K562 (cell line): Measurements from ENCODE around the gene ARHGEF33. TPM values are rescaled to one million over a fixed set of nuclear protein-coding genes. Genes with fewer than 3 reads are reported as not detected.

Experiments used
- ATAC-seq: fragments of 200-7000 bp; cut with Tn5 transposase; 3 replicates; pipeline ENCODE4 v1.9.1; 2020; ENCODE audit warnings: moderate library complexity
- BruUV-seq: library from RNA; stranded (reverse); fragments of 400-500 nt; replicated peaks from 2 replicates; lab custom pipeline; 2021; lab: Mats Ljungman, UMichigan
- CTCF ChIA-PET: fragments of 300-600 bp; formaldehyde crosslinking; extraction: SDS; loops from one replicate; lab custom pipeline; 2021; ENCODE audit warnings: low intra/inter-chr PET ratio; lab: Yijun Ruan, JAX
- POLR2A ChIA-PET: fragments of 300-600, 350-650 bp; sonication (Branson Sonifier 250); formaldehyde crosslinking; extraction: SDS; loops from one replicate; lab custom pipeline; 2021; ENCODE audit warnings: antibody characterized with exemption, inconsistent platforms; lab: Yijun Ruan, JAX
- DNase-seq, 4 experiments: peaks; one replicate each; pipeline versions ENCODE4 v3.0.0 to v3.0.0-alpha.2; 2011 to 2018; ENCODE audit warnings: low spot score in 3 of 4, mixed read lengths in 3 of 4; ENCODE audit errors: extremely low read depth in 1 of 4
- FAIRE-seq: peaks from 2 replicates; lab custom pipeline; 2011; peaks lifted over from hg19 to GRCh38; lab: Jason Lieb, UNC
- H2AFZ ChIP-seq: 2 replicates; pipeline ENCODE4 v1.6.0; 2011; ENCODE audit warnings: low read depth, low read length, control low read depth, inconsistent platforms
- H3K27ac ChIP-seq: fragments of 200-600 bp; 3 replicates; pipeline ENCODE4 v1.8.0; 2011; ENCODE audit warnings: low read depth, mild to moderate bottlenecking, control low read depth, inconsistent platforms, low read length, moderate library complexity, mixed read lengths; ENCODE audit errors: extremely low read depth
- H3K27me3 ChIP-seq, 2 experiments: fragments of 300-600 bp in 1 of 2; 2 replicates in 1 of 2; 3 replicates in 1 of 2; pipeline versions ENCODE4 v1.6.0 to v1.8.0; 2011; ENCODE audit warnings: inconsistent platforms in 2 of 2, low read length in 2 of 2, mild to moderate bottlenecking in 1 of 2, mixed read lengths in 1 of 2, moderate library complexity in 1 of 2; ENCODE audit not compliant: control insufficient read depth in 2 of 2, insufficient read depth in 2 of 2
- H3K36me3 ChIP-seq: fragments of 300-600 bp; 3 replicates; pipeline ENCODE4 v1.8.0; 2011; ENCODE audit warnings: mild to moderate bottlenecking, low read length, inconsistent platforms; ENCODE audit not compliant: control insufficient read depth, insufficient read depth
- H3K4me1 ChIP-seq, 2 experiments: fragments of 200-600 bp in 1 of 2; replicated peaks in 1 of 2; 2 replicates in 1 of 2; 3 replicates in 1 of 2; pipeline versions ENCODE4 v1.5.1 to v1.8.0; 2011; ENCODE audit warnings: inconsistent platforms in 2 of 2, low read length in 2 of 2, mild to moderate bottlenecking in 1 of 2, mixed read lengths in 1 of 2, moderate library complexity in 1 of 2; ENCODE audit not compliant: control insufficient read depth in 2 of 2, insufficient read depth in 2 of 2
- H3K4me2 ChIP-seq: 2 replicates; pipeline ENCODE4 v1.6.1; 2011; ENCODE audit warnings: low read length, control low read depth, inconsistent platforms, mixed read lengths; ENCODE audit not compliant: insufficient read depth
- H3K4me3 ChIP-seq: fragments of 200-600 bp; sonication (generic), shearing (Covaris generic); 2 replicates; pipeline ENCODE4 v1.5.1; 2016; ENCODE audit warnings: control low read depth, inconsistent platforms
- H3K79me2 ChIP-seq: fragments of 200-600 bp; 3 replicates; pipeline ENCODE4 v1.8.0; 2011; ENCODE audit warnings: low read length, inconsistent platforms; ENCODE audit not compliant: control insufficient read depth, insufficient read depth
- H3K9ac ChIP-seq, 2 experiments: 2 replicates each; pipeline versions ENCODE4 v1.6.0 to v1.6.1; 2011; ENCODE audit warnings: low read depth in 2 of 2, low read length in 2 of 2, control low read depth in 1 of 2, inconsistent platforms in 1 of 2, mild to moderate bottlenecking in 1 of 2, mixed read lengths in 1 of 2; ENCODE audit not compliant: insufficient read depth in 1 of 2
- H3K9me1 ChIP-seq: one replicate; pipeline ENCODE4 v1.6.0; 2011; ENCODE audit warnings: inconsistent platforms, mild to moderate bottlenecking, low read length, moderate library complexity; ENCODE audit not compliant: control insufficient read depth, insufficient read depth
- H3K9me3 ChIP-seq: replicated peaks from 2 replicates; pipeline ENCODE4 v1.5.1; 2011; ENCODE audit warnings: low read depth, low read length, inconsistent platforms; ENCODE audit not compliant: control insufficient read depth, insufficient read depth
- H4K20me1 ChIP-seq: replicated peaks from 2 replicates; pipeline ENCODE4 v1.6.1; 2011; ENCODE audit warnings: low read length, inconsistent platforms, mixed read lengths; ENCODE audit not compliant: control insufficient read depth, insufficient read depth
- ATF7 ChIP-seq: fragments of 450-650 bp; IDR thresholded peaks from 2 replicates; pipeline ENCODE4 v1.7.1; 2014; ENCODE audit warnings: mild to moderate bottlenecking, moderate library complexity
- CREM ChIP-seq: IDR thresholded peaks from 2 replicates; pipeline ENCODE4 v1.6.1; 2014; ENCODE audit warnings: antibody characterized with exemption, low read depth
- LARP7 ChIP-seq: fragments of 450-650 bp; IDR thresholded peaks from 2 replicates; pipeline ENCODE4 v1.6.1; 2016
- PHF20 ChIP-seq: fragments of 450-650 bp; IDR thresholded peaks from 2 replicates; pipeline ENCODE4 v1.6.1; 2018; ENCODE audit not compliant: partially characterized antibody
- POLR2A ChIP-seq: fragments of 450-650 bp; conservative IDR thresholded peaks from 2 replicates; pipeline ENCODE4 v1.6.1; 2016
- RREB1 ChIP-seq: fragments of 250-450 bp; sonication (Bioruptor Pico); IDR thresholded peaks from 2 replicates; pipeline ENCODE4 v1.4.0; 2020
- SIN3A ChIP-seq, 2 experiments: fragments of 150-350 bp in 1 of 2; IDR thresholded peaks; 2 replicates each; pipeline ENCODE4 v1.6.1; 2011 to 2016; ENCODE audit warnings: borderline replicate concordance in 2 of 2, low read depth in 2 of 2, low read length in 2 of 2, mild to moderate bottlenecking in 2 of 2, moderate library complexity in 2 of 2; ENCODE audit not compliant: control insufficient read depth in 1 of 2
- ZC3H11A ChIP-seq: IDR thresholded peaks from 2 replicates; pipeline ENCODE4 v1.6.1; 2012; ENCODE audit warnings: low read depth, low read length, improper control_type of control experiment
- ZNF384 ChIP-seq: IDR thresholded peaks from 2 replicates; pipeline ENCODE4 v1.6.1; 2012; ENCODE audit warnings: low read depth, low read length, improper control_type of control experiment
- ZNF592 ChIP-seq: fragments of 450-650 bp; IDR thresholded peaks from 2 replicates; pipeline ENCODE4 v1.6.1; 2017; ENCODE audit warnings: antibody characterized with exemption, mild to moderate bottlenecking
- WGBS: fragments of 100-300 bp; shearing (Covaris generic); methylation state at CpG from one replicate; pipeline ENCODE4 v1.1.6; 2016; ENCODE audit warnings: low coverage, mixed read lengths; ENCODE audit not compliant: insufficient coverage; ENCODE audit errors: missing lambda C conversion rate; 5-methylcytosine and 5-hydroxymethylcytosine counted together
- in situ Hi-C: fragments of 300-500 bp; cut with MboI; formaldehyde crosslinking; loops from 4 replicates; pipeline ENCODE4 v1.15.0; 2018; ENCODE audit warnings: inconsistent platforms, mixed read lengths
- intact Hi-C: fragments of 100-400 bp; cut with micrococcal nuclease; formaldehyde crosslinking; loops from 2 replicates; pipeline ENCODE4 v1.14.2; 2022
- polyA plus RNA-seq, 8 experiments: library from polyadenylated mRNA; depleted of rRNA in 4 of 8; stranded (reverse) in 5 of 8; unstranded in 3 of 8; fragments of >200 nt; fragmentation: Nextera tagmentation in 2 of 8; fragmentation: Illumina TruSeq in 1 of 8; extraction: Ambion mirVana in 2 of 8; extraction: Trizol in 1 of 8; gene quantifications; 2 replicates each; pipeline versions ENCODE4 v1.2.1 to v1.2.3, GENCODE V29; 2011 to 2014; ENCODE audit warnings: inconsistent platforms in 1 of 8, missing spikeins in 1 of 8
- total RNA-seq, 7 experiments: library from RNA; depleted of rRNA in 6 of 7; stranded (reverse); fragments of >200 nt in 6 of 7; fragmentation: Illumina TruSeq in 2 of 7; extraction: Trizol in 2 of 7; gene quantifications; 2 replicates each; pipeline versions ENCODE4 v1.2.1 to v1.2.3, GENCODE V29; 2011 to 2021; ENCODE audit warnings: low replicate concordance in 1 of 7

The ARHGEF33 gene
- total and polyA plus RNA-seq, 9 of the 15 experiments (the other 6 are each of a cell fraction or from before 2014, with no cell fraction given) = 0.01 to 0.08 (median 0.03) TPM; not detected in 5

- Histone ChIP-seq H3K36me3 (no peaks in the 10 kb centered on the region), H2AFZ (peak within 1 kb of the TSS; percentile 98), H3K27ac (peak within 1 kb of the TSS; percentile 42), H3K9me1 (no peaks in the 10 kb centered on the region), H3K27me3 (no peaks in the 10 kb centered on the region), H3K4me1 (peaks cover 0 to 10% of the 10 kb centered on the region in 2 experiments; a peak in 2 of 5 replicates), H3K9me3 (no peaks in the 10 kb centered on the region), H3K4me2 (peak within 1 kb of the TSS; percentile 96), H4K20me1 (no peaks in the 10 kb centered on the region), H3K4me3 (peak within 1 kb of the TSS; percentile 62), H3K9ac (peak within 1 kb of the TSS; percentile 66 to 95), H3K79me2 (peaks cover 21% of the 10 kb centered on the region)
- CTCF ChIA-PET = no interaction called here
- FAIRE-seq (peak; percentile 71), ATAC-seq (peak; percentile 100), DNase-seq (peak; percentile 90 to 96 (median 94))
- intact Hi-C loops = no loop called here
- under 1% methylated on average over 51 of the region's 52 CpGs for WGBS
- in situ Hi-C loops = no loop called here
- BruUV-seq = TSS peak; percentile 70
- POLR2A ChIA-PET = interaction anchor here (0.6 to 3.3 kb wide), 8 partner anchors 8 to 216 kb away, joined by 3 to 23 read pairs (median 4); partner anchors contain the start of gene SRSF7
- TF ChIP-seq LARP7 (no peak), ZNF592 (peak; percentile 22; the same call in 1 of the 2 replicates), RREB1 (CRISPR knock-in tag) (peak; percentile 87; the same call in 1 of the 2 replicates), ZC3H11A (no peak), CREM (peak; percentile 90), POLR2A (peak; percentile 76), PHF20 (peak; percentile 93), ATF7 (peak; percentile 97), ZNF384 (no peak), SIN3A (IDR thresholded peaks at IDR 0.05; ENCODE audit: borderline replicate concordance in 2 of 2, control insufficient read depth in 1 of 2, low read depth in 2 of 2, low read length in 2 of 2) (peak; percentile 85 to 86)
Measured at GRCh38 chr2:38875576-38876367, 13.9 kb upstream of the ARHGEF33 start, which contains the start of the genes DHX57 and MORN2. Gene DHX57 (minus strand): TSS chr2:38875934. CDS start chr2:38868405, 7,529 bp downstream. Gene MORN2 (plus strand): TSS chr2:38875976.
